MM.1S (cell line): ENCODE data around the gene PAAF1.
A peak's percentile ranks its signal among the peaks of the same experiment; 100 is the strongest.

Experiments used
- DNase-seq: peaks from one replicate; pipeline ENCODE4 v3.0.0-alpha.2; 2015
- H2AFZ ChIP-seq: fragments of 300-600 bp; sonication (generic); 2 replicates; pipeline ENCODE4 v1.6.0; 2016; ENCODE audit warnings: antibody characterized with exemption, low read length
- H3F3A ChIP-seq: fragments of 300-600 bp; sonication (generic); 2 replicates; pipeline ENCODE4 v1.6.1; 2016; ENCODE audit warnings: mild to moderate bottlenecking, antibody characterized with exemption, low read length, moderate library complexity, mixed read lengths; ENCODE audit not compliant: insufficient read depth
- H3K27ac ChIP-seq: fragments of 300-600 bp; sonication (generic); 2 replicates; pipeline ENCODE4 v1.5.1; 2016; ENCODE audit warnings: mild to moderate bottlenecking, low read length
- H3K27me3 ChIP-seq: fragments of 300-600 bp; sonication (generic); replicated peaks from 2 replicates; pipeline ENCODE4 v1.6.0; 2016; ENCODE audit warnings: low read length; ENCODE audit not compliant: insufficient read depth
- H3K36me3 ChIP-seq: fragments of 300-600 bp; sonication (generic); replicated peaks from 2 replicates; pipeline ENCODE4 v1.6.1; 2016; ENCODE audit warnings: mild to moderate bottlenecking, low read length, mixed read lengths; ENCODE audit not compliant: insufficient read depth
- H3K4me1 ChIP-seq: fragments of 300-600 bp; sonication (generic); 2 replicates; pipeline ENCODE4 v1.6.1; 2016; ENCODE audit warnings: low read length, mixed read lengths
- H3K4me2 ChIP-seq: fragments of 300-600 bp; sonication (generic); 2 replicates; pipeline ENCODE4 v1.6.0; 2016; ENCODE audit warnings: low read depth, low read length
- H3K4me3 ChIP-seq: fragments of 300-600 bp; sonication (generic); 2 replicates; pipeline ENCODE4 v1.5.1; 2016; ENCODE audit warnings: low read length, mixed read lengths
- H3K79me2 ChIP-seq: fragments of 300-600 bp; sonication (generic); 2 replicates; pipeline ENCODE4 v1.6.1; 2016; ENCODE audit warnings: mixed run types, low read length, mixed read lengths
- H3K9ac ChIP-seq: fragments of 300-600 bp; sonication (generic); 2 replicates; pipeline ENCODE4 v1.6.1; 2016; ENCODE audit warnings: low read length, mixed read lengths
- H3K9me2 ChIP-seq: fragments of 300-600 bp; sonication (generic); replicated peaks from 2 replicates; pipeline ENCODE4 v1.6.1; 2016; ENCODE audit warnings: mild to moderate bottlenecking, low read length, mixed read lengths; ENCODE audit not compliant: insufficient read depth
- H3K9me3 ChIP-seq: fragments of 300-600 bp; sonication (generic); replicated peaks from 2 replicates; pipeline ENCODE4 v1.6.1; 2016; ENCODE audit warnings: mild to moderate bottlenecking, low read length, mixed read lengths; ENCODE audit not compliant: insufficient read depth
- H4K20me1 ChIP-seq: fragments of 300-600 bp; sonication (generic); 2 replicates; pipeline ENCODE4 v1.6.1; 2016; ENCODE audit warnings: mild to moderate bottlenecking, low read length, moderate library complexity, mixed read lengths; ENCODE audit not compliant: insufficient read depth
- EZH2 ChIP-seq: fragments of 300-600 bp; sonication (generic); optimal IDR thresholded peaks from 2 replicates; pipeline ENCODE3; 2017; ENCODE audit warnings: low read depth, mild to moderate bottlenecking, antibody characterized with exemption, low read length, mixed read lengths
- EZH2phosphoT487 ChIP-seq: fragments of 300-600 bp; sonication (generic); IDR thresholded peaks from 2 replicates; pipeline ENCODE4 v1.6.1; 2018; ENCODE audit warnings: antibody characterized with exemption, low read length
- TF ChIP-seq, protein P1 (sequence below): fragments of 300-600 bp; sonication (generic); IDR thresholded peaks from 2 replicates; pipeline ENCODE4 v1.5.1; 2016; ENCODE audit warnings: antibody characterized with exemption, low read length, mixed read lengths

PAAF1 gene

DNA sequence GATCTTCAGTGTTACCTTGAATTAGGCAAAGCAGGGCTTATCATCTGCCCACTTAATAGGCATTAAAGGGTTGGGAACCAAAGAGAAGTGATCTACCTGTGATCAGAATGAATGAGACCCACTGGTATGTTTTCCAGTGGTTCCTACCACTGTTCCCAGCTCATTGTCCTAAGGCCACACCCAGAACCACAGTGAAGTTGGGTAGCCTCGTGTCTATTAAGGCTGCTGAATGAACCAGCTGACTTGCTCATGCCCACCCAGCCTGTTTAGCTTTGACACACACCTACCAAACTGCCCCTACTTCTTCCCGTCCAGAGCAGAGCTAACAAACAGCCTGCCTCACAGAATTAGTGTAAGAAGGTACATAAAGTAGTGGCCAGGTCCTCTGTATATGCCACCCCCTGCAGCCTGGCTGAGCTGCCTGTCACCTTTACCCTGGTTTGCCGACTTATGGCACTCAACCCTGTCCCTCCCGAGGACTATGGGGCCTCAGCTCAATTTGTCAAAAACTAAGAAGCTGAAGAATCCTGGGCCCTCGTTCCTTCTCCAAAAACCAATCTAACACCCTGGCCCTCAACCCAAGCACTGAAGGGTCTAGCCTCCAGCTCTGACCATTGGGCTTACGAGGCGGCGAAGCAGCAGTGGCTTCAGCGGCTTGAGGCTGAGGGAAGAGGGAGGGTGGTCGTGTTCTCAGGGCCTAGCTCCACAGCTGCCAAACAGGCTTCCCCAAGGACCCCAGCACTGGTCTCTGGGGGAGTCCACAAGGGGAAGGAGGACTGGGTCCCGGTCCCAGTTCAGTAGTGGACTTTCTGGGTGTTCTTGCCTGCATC is 96.0 kb downstream of the PAAF1 start:
- Histone ChIP-seq H3K4me3 (no peak overlapping the region), H3K27me3 (no peaks in the 10 kb centered on the region), H3K4me1 (peaks cover 23% of the 10 kb centered on the region), H2AFZ (no peak overlapping the region), H4K20me1 (no peaks in the 10 kb centered on the region), H3K36me3 (peaks cover 4% of the 10 kb centered on the region), H3K9me2 (no peaks in the 10 kb centered on the region), H3K9me3 (no peaks in the 10 kb centered on the region), H3K9ac (no peak overlapping the region), H3K27ac (no peak overlapping the region), H3F3A (peaks cover 27% of the 10 kb centered on the region; the same call in 1 of the 2 replicates), H3K4me2 (no peak overlapping the region), H3K79me2 (peaks cover 7% of the 10 kb centered on the region; the same call in 1 of the 2 replicates)
- no peak for DNase-seq
- TF ChIP-seq EZH2phosphoT487, result no peak
- TF ChIP-seq, protein P1, sequence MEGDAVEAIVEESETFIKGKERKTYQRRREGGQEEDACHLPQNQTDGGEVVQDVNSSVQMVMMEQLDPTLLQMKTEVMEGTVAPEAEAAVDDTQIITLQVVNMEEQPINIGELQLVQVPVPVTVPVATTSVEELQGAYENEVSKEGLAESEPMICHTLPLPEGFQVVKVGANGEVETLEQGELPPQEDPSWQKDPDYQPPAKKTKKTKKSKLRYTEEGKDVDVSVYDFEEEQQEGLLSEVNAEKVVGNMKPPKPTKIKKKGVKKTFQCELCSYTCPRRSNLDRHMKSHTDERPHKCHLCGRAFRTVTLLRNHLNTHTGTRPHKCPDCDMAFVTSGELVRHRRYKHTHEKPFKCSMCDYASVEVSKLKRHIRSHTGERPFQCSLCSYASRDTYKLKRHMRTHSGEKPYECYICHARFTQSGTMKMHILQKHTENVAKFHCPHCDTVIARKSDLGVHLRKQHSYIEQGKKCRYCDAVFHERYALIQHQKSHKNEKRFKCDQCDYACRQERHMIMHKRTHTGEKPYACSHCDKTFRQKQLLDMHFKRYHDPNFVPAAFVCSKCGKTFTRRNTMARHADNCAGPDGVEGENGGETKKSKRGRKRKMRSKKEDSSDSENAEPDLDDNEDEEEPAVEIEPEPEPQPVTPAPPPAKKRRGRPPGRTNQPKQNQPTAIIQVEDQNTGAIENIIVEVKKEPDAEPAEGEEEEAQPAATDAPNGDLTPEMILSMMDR, result no peak
- no peak for TF ChIP-seq EZH2

DNA sequence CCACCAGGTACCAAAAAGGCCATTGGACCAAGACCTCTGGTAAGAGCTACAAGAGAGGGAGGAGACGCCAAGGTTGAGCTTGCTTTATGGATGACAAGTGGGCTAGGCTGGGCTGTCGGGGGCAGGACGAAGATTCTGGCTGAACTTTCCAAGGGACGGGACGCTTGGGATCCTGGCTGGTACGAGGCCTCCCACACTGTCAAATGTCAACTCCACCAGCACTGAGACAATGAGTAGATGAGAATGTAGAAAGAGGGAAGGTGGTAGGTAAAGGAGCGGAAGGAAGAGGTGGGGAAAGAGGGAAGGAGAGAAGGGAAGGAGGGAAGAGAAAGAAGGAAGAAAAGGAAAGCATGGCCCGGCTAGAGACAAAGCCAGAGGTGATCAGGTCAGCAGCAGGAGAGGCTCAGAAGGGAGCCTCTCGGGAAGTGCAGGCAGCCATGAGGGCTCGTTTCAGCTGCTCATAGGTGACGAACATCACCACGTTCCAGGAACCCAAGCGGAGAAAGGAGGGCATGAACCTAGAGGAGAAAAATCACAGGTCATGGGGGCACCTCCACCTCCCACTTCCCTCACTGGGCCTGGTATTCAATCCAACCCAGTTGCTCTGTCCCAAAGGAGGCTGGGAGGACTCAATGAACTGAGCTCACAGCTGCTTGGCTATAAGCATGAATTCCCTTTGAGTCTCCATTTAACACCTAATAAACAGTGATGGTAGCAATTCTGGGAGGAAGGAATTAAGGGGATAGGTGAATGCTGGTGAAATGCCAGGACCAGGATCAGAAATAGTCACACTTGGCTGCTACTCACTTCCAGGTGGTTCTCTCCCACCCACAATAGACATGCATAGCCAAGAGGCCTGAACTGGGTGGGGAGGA is 98.0 kb downstream of the PAAF1 start:
- H3K27ac ChIP-seq, result peak overlapping the region; percentile 58; the same call in 1 of the 2 replicates
- no peak overlapping the region for H3K4me3 ChIP-seq
- H3K4me1 ChIP-seq, result peaks cover 31% of the 10 kb centered on the region
- H3K9ac ChIP-seq, result no peak overlapping the region
- no peaks in the 10 kb centered on the region for H3K9me2 ChIP-seq
- no peaks in the 10 kb centered on the region for H4K20me1 ChIP-seq
- peaks cover 27% of the 10 kb centered on the region for H3K79me2 ChIP-seq
- no peak for DNase-seq
- peak overlapping the region; percentile 16; the same call in 1 of the 2 replicates for H3K4me2 ChIP-seq
- no peaks in the 10 kb centered on the region for H3K9me3 ChIP-seq
- H3F3A ChIP-seq, result peaks cover 31% of the 10 kb centered on the region; the same call in 1 of the 2 replicates
- H3K27me3 ChIP-seq, result no peaks in the 10 kb centered on the region
- peaks cover 6% of the 10 kb centered on the region for H3K36me3 ChIP-seq
- no peak overlapping the region for H2AFZ ChIP-seq
- TF ChIP-seq EZH2phosphoT487 (no peak), EZH2 (no peak)
- TF ChIP-seq, protein P1, result no peak

DNA sequence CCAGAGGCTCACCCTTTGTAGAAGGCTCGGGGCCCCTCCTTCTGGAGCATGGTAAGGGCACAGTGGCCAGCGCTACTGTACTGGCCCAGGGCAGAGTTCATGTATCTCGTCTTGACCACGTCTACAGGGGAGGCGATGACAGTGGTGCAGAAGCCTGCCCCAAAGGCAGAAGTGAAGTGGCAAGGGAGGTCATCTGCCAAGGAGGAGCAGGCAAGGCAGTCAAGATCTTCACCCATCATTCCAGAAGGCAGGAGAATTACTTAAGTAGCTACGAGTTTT is 98.6 kb downstream of the PAAF1 start:
- Histone ChIP-seq H3K9ac (no peak overlapping the region), H3F3A (peaks cover 32% of the 10 kb centered on the region), H3K36me3 (peaks cover 6% of the 10 kb centered on the region), H3K27me3 (no peaks in the 10 kb centered on the region), H2AFZ (no peak overlapping the region), H3K4me1 (peaks cover 36% of the 10 kb centered on the region), H3K9me3 (no peaks in the 10 kb centered on the region), H3K9me2 (no peaks in the 10 kb centered on the region), H4K20me1 (no peaks in the 10 kb centered on the region), H3K4me2 (no peak overlapping the region), H3K79me2 (peaks cover 27% of the 10 kb centered on the region), H3K4me3 (no peak overlapping the region), H3K27ac (no peak overlapping the region)
- no peak for DNase-seq
- TF ChIP-seq EZH2 (no peak), EZH2phosphoT487 (no peak)
- TF ChIP-seq, protein P1, result no peak
